ENCODE results near the gene ICAM5.

GRCh38 chr19:10274589-10274988, 15.2 kb upstream of the ICAM5 start:
- TF ChIP-seq POLR2A (IDR thresholded peaks at IDR 0.05) (no peak), EP300 (IDR thresholded peaks at IDR 0.05; ENCODE audit: low read depth) (no peak)
